Fibroblast of pulmonary artery (primary cell): ENCODE measurements around the gene MYRIP.

Experiments
- DNase-seq: peaks from one replicate; pipeline ENCODE4 v3.0.0-alpha.2; 2010; ENCODE audit warnings: low read depth
- H3K4me3 ChIP-seq: replicated peaks from 2 replicates; pipeline ENCODE4 v1.5.1; 2011; ENCODE audit warnings: low read depth, mild to moderate bottlenecking, control low read depth, low read length, moderate library complexity
- CTCF ChIP-seq: IDR thresholded peaks from 2 replicates; pipeline ENCODE4 v1.5.1; 2011; ENCODE audit warnings: mild to moderate bottlenecking, control low read depth, low read length, inconsistent platforms; ENCODE audit errors: missing control alignments

The MYRIP gene

GRCh38 chr3:39805650-39806049 lies 3.8 kb upstream of the MYRIP start:
- no peak for TF ChIP-seq CTCF
- no peak for DNase-seq
- no peak overlapping the region for H3K4me3 ChIP-seq

- DNase-seq, result no peak
- no peak overlapping the region for H3K4me3 ChIP-seq
- no peak for TF ChIP-seq CTCF
Measured at GRCh38 chr3:39806820-39807219, 2.6 kb upstream of the MYRIP start.

- DNase-seq, result peak; percentile 7
- no peak for TF ChIP-seq CTCF
- peak overlapping the region; percentile 3 for H3K4me3 ChIP-seq
Measured at GRCh38 chr3:39808467-39809180, 785 bp upstream of the MYRIP start.

GRCh38 chr3:39809995-39810595 lies 686 bp downstream of the MYRIP start:
- peak overlapping the region; percentile 33 for H3K4me3 ChIP-seq
- DNase-seq, result no peak
- TF ChIP-seq CTCF, result no peak

- H3K4me3 ChIP-seq, result no peak overlapping the region
- no peak for TF ChIP-seq CTCF
- DNase-seq, result no peak
Measured at GRCh38 chr3:39810647-39811161, 1.3 kb downstream of the MYRIP start.

GRCh38 chr3:39811561-39811960 lies 2.2 kb downstream of the MYRIP start:
- H3K4me3 ChIP-seq, result no peak overlapping the region
- no peak for DNase-seq
- no peak for TF ChIP-seq CTCF
